ENCODE measurements around the gene ZFP3. TPM values are rescaled to one million over a fixed set of nuclear protein-coding genes. Genes with fewer than 3 reads are reported as not detected.
"Not testable (repeated sequence)": the region's sequence is repeated elsewhere in the genome, so short reads cannot be mapped to it uniquely, and the experiment has no call there.

ZFP3 gene
- total RNA-seq, 4 donors from 2014 or later: 1.4 to 6.1 (median 2.3) TPM

DNA sequence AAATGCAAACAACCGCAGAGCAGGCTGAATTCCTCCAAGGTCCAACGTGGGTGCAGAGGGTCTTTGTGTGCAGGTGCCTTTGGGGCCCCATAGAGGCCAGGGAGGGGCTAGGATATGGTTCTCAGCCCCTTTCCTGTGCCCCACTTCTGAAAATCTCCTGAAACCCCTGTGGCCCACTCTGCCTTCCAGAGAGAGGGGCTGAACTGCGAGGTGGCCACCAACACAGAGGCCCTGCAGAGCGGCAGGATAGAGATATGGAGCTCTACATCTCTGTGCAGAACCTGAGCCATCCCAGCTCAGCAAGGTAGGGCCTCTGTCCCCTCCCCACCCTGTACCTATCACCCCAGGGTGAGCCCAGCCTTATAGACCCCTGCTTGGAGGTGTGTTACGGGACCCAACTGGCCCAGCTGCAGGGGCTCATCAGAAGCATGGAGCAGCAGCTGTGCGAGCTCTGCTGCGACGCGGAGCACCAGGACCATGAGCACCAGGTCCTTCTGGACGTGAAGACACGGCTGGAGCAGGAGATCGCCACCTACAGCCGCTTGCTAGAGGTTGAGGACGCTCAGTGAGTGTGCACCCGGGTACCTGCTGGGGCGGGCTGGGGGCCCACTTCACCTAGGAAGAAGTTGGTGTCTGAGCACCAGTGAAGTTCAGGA is 43.0 kb downstream of the ZFP3 start:
- Histone ChIP-seq H3K9me3 (no peaks in the 10 kb centered on the region), H3K4me3 (no peak overlapping the region), H3K27me3 (peaks cover 0 to 58% (median 0%) of the 10 kb centered on the region in 4 donors), H3K27ac (no peak overlapping the region), H3K4me1 (peaks cover 6 to 17% (median 13%) of the 10 kb centered on the region in 3 donors), H3K36me3 (no peaks in the 10 kb centered on the region)
- intact Hi-C loops (cut with DNase I): no loop called here
- DNase-seq: no peak
- TF ChIP-seq POLR2A (IDR thresholded peaks at IDR 0.05): no peak
- no peak for TF ChIP-seq CTCF (IDR thresholded peaks at IDR 0.05)
- 96 to 98% methylated on average over 5 to 7 of the region's 16 CpGs for WGBS, 2 donors

DNA sequence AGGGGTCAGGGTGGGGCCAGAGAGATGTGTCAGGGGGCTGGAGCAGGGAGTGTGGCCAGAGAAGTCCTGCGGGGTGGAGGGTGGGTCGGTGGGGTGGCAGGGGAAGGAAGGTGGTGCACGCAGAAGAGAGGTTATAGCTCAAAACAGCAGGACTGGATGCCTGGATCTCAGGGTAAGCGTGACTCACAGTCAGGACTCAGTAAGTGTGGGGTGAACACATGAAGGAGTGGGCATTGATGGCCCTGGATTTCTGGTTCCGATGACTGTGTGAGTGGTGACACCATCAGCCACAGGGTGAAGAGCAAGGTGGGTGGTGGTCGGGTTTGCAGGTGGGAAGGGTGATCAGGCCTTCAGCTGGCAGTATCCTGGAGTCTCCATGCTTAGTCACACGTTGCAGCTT is 43.8 kb downstream of the ZFP3 start:
- H3K4me3 ChIP-seq: peak overlapping the region; percentile 35 to 71 (median 50)
- peaks cover 0 to 56% (median 0%) of the 10 kb centered on the region in 4 donors for H3K27me3 ChIP-seq

DNA sequence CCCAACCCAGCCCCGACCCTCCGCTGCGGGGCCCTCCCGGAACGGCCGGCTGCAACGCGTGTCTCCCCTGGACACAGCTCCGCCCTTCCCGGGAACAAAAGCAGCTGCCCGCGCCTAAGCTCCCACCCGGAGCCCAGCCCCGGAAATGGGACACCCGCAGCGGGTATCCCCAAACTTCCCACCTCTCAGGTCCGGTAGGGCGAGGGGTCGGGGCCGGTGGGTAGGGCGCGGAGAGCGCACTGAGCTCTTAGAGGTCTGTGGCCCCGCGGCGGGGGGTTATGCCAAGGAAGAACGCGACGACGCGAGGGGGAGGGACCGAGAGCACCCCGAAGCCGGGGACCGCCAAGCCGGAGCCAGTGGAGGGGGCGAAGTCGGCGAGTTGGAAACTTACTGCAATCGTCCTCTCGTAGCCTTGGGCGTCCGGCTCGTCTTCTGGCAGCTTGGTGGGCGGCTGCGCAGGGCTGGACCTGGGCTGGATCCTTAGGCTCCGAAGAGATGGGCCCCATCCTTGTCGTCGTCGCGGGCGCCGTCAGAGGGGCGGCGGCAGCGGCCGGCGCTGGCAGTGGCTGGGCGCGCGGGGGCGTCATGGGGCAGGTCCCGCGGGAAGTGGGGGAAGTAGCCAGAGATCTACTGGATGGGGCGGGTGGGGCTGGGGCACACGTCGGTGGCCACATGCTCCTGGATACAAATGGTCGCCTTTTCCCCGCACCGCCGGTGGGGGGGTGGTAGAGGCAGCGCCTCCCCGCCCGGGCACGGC is 44.5 kb downstream of the ZFP3 start:
- H3K9me3 ChIP-seq: no peaks in the 10 kb centered on the region
- 0% methylated on average over 2 of the region's 75 CpGs; no CpG with 5 or more reads in 1 of the 2 donors for WGBS, 2 donors
- peaks cover 0 to 51% (median 0%) of the 10 kb centered on the region in 4 donors for H3K27me3 ChIP-seq
- H3K36me3 ChIP-seq: no peaks in the 10 kb centered on the region
- H3K4me3 ChIP-seq: peak overlapping the region; percentile 35 to 71 (median 50)
- peak overlapping the region in 3 of 4 donors; percentile 6 to 47 (median 24) for H3K27ac ChIP-seq
- TF ChIP-seq POLR2A (IDR thresholded peaks at IDR 0.05) (no peak), CTCF (IDR thresholded peaks at IDR 0.05) (no peak)
- H3K4me1 ChIP-seq: peaks cover 6 to 16% (median 13%) of the 10 kb centered on the region in 3 donors
- DNase-seq: no peak
- intact Hi-C loops (cut with DNase I): no loop called here

More for the DNA sequence above, 43.8 kb downstream of the ZFP3 start:
- H3K27ac ChIP-seq; H3K36me3 ChIP-seq; intact Hi-C loops (cut with DNase I); DNase-seq; H3K9me3 ChIP-seq: not testable (repeated sequence)
- WGBS, 2 donors: 69 to 82% methylated on average over 5 to 7 of the region's 7 CpGs
- H3K4me1 ChIP-seq: peaks cover 6 to 16% (median 13%) of the 10 kb centered on the region in 3 donors

DNA sequence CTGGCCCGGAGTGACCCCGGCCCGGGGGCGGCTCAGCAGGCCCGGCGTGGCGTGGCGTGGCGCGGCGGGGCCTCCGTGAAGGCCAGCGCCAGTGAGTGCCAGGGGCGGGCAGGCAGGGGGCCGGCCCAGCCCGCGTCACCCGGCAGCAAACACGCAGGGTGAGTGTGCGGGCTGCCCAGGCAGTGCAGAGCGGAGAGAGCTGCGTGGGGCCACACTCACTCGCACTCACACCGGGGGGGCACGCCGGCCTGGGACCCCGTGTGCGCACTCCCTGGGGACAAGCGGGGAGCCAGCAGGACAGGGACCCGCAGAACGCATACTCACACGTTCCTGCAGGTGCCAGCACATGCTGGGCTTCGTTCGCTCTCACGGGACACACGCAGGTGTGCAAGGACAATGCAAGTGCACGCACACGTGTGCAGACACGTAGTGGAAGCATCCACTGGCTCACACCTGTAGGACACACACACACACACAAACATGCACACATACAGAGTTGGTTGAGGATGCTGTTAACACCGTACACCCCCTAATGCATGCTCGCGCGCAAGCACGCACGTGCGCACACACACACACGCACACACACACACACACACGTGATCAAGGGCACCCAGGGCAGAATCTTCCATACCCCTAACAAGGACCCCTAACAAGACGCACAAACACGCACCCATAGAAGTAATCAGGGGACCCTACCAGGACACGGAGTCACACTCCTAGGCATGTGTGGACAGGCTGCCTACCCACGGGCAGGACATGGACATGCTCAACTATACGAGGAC is 45.3 kb downstream of the ZFP3 start:
- TF ChIP-seq CTCF (IDR thresholded peaks at IDR 0.05) (no peak), POLR2A (IDR thresholded peaks at IDR 0.05) (no peak)
- Histone ChIP-seq H3K27me3 (peaks cover 0 to 43% (median 0%) of the 10 kb centered on the region in 4 donors), H3K4me1 (peaks cover 6 to 16% (median 13%) of the 10 kb centered on the region in 3 donors), H3K4me3 (peak overlapping the region; percentile 35 to 71 (median 50)), H3K36me3 (no peaks in the 10 kb centered on the region), H3K27ac (no peak overlapping the region), H3K9me3 (no peaks in the 10 kb centered on the region)
- WGBS, 2 donors: 69 to 76% methylated on average over 7 to 10 of the region's 53 CpGs
- intact Hi-C loops (cut with DNase I): no loop called here
- DNase-seq: no peak

GRCh38 chr17:5124125-5124760 is 46.0 kb downstream of the ZFP3 start:
- DNase-seq; H3K27ac ChIP-seq; H3K36me3 ChIP-seq; intact Hi-C loops (cut with DNase I); H3K4me3 ChIP-seq; H3K9me3 ChIP-seq: not testable (repeated sequence)
- WGBS, 2 donors: 60 to 62% methylated on average over 3 to 4 of the region's 5 CpGs
- peaks cover 0 to 39% (median 0%) of the 10 kb centered on the region in 4 donors for H3K27me3 ChIP-seq
- H3K4me1 ChIP-seq: peaks cover 6 to 16% (median 13%) of the 10 kb centered on the region in 3 donors

DNA sequence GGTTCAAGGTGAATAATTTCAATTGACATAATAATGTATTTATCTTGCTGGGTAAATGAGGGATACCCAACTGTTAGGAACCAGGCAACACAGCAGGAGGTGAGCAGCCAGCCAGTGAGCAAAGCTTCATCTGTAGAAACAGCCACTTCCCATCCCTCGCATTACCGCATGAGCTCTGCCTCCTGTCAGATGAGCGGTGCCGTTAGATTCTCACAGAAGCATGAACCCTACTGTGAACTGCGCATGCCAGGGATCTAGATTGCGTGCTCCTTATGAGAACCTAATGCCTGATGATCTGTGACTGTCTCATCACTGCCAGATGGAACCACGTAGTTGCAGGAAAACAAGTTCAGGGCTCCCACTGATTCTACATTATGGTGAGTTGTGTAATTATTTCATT is 46.6 kb downstream of the ZFP3 start:
- H3K27ac ChIP-seq; H3K9me3 ChIP-seq; intact Hi-C loops (cut with DNase I); DNase-seq; H3K36me3 ChIP-seq; H3K4me3 ChIP-seq: not testable (repeated sequence)
- Histone ChIP-seq H3K4me1 (peaks cover 6 to 16% (median 13%) of the 10 kb centered on the region in 3 donors), H3K27me3 (peaks cover 0 to 39% (median 0%) of the 10 kb centered on the region in 4 donors)
- 79 to 89% methylated on average over 3 to 5 of the region's 7 CpGs for WGBS, 2 donors
